Measurements from ENCODE around the gene ANKRD31.
A peak's percentile ranks its signal among the peaks of the same experiment; 100 is the strongest.

ANKRD31 gene, protein sequence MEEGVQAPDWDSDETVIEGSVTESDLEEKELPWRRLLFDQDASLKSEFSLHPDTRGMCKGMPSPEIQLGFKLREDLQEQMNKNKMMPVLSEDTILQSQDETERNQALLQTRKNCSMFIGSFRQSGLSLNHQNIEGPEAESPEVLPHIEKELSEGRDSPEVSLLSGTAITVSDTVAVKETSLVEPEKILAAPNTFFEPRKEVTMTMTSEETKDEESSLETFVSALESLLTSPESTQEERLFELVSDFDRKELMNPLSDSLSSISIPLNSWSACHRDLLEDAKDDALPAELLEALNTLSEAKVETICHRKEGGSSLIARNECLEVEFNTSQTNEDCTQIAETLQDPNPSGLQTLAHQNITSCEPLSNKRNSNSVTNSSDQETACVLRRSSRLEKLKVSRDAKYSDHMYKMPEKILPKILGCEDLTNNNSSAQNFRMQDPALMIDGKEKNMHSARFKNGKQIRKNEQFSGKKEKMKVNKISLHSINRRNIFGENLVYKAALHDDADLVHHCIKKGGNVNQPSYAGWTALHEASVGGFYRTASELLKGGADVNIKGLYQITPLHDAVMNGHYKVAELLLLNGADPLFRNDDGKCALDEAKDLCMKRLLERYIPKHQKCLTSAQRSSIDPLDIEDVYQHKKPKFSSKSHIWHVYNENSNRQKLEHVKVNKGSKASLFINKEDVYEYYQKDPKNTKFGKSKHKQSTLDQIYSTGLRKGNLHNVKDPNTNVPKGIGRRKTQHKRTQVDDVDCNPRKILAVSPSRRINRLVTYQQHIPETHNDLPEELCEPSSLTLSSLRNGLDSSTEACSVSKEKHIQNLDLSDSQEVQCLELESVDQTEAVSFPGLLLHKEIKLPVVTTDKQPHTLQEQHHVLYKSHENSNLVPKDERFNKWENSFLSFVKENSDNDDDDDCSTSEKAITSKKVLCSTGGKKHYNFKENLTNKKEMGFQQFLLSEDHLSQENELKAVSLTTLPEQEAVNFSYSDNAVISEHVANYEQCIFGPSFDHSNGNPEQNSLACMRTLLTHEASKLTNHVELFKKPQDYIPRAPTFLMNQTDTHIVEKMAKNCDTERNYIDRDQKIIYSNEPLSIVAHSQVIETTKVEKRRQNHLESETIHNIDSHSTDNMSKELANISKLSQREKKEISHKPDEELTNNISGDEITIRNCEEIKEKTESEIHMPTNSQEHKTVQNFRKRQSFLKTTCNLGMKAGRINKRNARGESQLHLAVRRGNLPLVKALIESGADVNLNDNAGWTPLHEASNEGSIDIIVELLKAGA (N-terminal part only)

DNA sequence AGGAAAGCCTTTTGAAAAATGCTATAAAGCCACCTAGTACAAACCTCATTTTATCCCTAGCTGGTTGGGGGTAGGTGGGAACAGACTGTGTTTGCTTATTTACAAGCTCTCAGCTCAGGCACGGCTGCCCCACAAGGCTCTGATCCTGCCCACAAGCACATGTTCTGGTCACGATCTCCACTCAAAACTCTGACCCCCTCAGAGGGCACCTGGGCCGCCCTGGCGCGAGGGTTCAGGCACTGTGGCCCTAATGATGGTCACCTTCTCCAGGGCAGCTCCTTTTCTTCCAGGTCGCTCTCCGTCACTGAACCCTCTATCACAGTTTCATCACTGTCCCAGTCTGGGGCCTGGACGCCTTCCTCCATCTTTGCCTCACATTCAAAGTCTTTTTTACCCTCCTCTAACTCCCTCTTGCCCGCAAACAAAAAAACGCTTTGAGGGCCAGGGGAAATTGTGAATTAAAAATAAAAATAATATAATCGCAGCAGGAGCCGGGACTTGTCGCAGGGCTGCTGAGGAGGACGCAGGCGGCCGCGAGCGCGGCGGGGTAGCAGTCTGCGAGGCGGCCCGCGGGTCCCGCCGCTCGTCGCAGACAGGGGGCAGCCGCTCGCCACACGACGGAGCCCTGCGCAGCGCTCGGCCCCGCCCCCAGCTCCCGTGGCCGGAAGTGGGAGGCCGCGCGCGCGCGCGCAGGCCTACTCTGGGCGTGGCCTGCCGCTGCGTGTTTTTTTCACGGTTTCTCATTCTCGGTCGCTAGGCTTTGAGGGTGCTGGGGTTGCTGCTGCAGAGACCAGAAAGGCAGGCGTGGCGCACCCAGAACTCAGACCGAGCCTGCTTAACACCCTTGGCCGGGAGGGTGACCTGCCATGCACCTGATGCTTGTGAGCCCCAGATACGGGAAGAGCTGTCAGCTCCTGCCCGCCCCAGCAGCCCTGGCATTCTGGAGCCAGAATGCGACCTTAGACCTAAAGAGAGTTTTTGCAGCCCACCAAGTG, at the start of gene ANKRD31:
TSS of gene ANKRD31 (minus strand) at position 557 of the 995 bp plus-strand sequence. CDS start at position 365, 192 bp downstream.
- Histone ChIP-seq H3K4me3 (ENCODE audit: low read depth, low read length) (peak within 1 kb of the TSS; percentile 94), H3K9me3 (ENCODE audit: severe bottlenecking) (no peaks in the 10 kb centered on the region), H3K27ac (peak within 1 kb of the TSS; percentile 72), H3K27me3 (ENCODE audit: insufficient read depth, low read depth, severe bottlenecking) (no peaks in the 10 kb centered on the region), H3K36me3 (no peaks in the 10 kb centered on the region)
- peak; percentile 81 for DNase-seq
- TF ChIP-seq, protein P1, sequence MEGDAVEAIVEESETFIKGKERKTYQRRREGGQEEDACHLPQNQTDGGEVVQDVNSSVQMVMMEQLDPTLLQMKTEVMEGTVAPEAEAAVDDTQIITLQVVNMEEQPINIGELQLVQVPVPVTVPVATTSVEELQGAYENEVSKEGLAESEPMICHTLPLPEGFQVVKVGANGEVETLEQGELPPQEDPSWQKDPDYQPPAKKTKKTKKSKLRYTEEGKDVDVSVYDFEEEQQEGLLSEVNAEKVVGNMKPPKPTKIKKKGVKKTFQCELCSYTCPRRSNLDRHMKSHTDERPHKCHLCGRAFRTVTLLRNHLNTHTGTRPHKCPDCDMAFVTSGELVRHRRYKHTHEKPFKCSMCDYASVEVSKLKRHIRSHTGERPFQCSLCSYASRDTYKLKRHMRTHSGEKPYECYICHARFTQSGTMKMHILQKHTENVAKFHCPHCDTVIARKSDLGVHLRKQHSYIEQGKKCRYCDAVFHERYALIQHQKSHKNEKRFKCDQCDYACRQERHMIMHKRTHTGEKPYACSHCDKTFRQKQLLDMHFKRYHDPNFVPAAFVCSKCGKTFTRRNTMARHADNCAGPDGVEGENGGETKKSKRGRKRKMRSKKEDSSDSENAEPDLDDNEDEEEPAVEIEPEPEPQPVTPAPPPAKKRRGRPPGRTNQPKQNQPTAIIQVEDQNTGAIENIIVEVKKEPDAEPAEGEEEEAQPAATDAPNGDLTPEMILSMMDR (IDR thresholded peaks at IDR 0.05; ENCODE audit: low read depth, low read length), result peak; percentile 75

DNA sequence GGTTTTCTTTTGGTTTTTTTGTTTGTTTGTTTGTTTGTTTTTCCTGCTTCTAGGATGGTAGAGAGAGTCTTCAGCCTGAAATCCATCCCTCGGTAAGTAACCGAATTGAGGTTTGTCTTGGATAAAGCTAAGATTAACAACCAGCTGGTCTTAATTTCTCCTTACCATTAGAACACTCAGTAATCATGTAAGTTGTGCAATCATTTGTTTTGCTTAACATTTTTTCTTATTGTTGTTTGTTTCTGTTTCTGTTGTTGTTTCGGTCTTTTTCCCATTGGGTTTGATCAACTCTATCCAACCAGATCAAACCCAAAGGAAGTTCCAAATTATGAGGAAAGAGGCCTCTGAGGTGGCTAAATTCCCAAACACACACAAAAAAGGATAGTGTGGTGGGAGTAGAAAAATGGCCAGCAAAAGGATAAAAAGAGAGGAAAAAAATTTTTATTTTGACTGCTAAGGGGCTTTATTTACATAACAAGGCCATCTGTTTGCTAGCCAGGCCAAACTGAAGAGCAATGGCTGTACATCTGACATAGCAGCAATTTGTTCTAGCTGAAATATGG, 49.6 kb upstream of the ANKRD31 start:
- TF ChIP-seq, protein P1 (IDR thresholded peaks at IDR 0.05; ENCODE audit: low read depth, low read length), result no peak
- DNase-seq, result no peak

DNA sequence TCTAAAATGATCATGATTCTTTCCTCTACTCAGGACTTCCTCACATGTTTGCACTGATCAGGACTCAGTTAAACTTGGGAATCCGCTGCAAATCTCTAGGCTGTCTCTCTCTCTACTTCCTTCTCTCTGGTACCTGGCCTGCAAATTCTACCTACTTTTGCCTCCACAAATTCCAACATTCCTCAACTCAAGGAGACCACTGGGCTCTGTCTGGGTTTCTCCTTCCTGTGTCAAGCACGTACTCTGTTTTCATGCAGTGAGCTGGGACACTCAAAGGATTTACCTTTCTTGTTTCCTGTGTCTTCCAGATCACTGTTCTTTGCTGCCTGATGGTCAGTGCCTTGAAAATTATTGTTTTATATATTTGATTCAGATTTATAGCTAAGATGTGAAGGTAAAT, 45.9 kb upstream of the ANKRD31 start:
- H3K9me3 ChIP-seq (ENCODE audit: severe bottlenecking), result no peaks in the 10 kb centered on the region
- no peaks in the 10 kb centered on the region for H3K27me3 ChIP-seq (ENCODE audit: insufficient read depth, low read depth, severe bottlenecking)
- no peak for DNase-seq
- no peak overlapping the region for H3K4me3 ChIP-seq (ENCODE audit: low read depth, low read length)
- H3K36me3 ChIP-seq, result no peaks in the 10 kb centered on the region
- TF ChIP-seq, protein P1 (IDR thresholded peaks at IDR 0.05; ENCODE audit: low read depth, low read length), result no peak
- H3K27ac ChIP-seq, result no peak overlapping the region

More for the DNA sequence above, 49.6 kb upstream of the ANKRD31 start:
- H3K27ac ChIP-seq, result no peak overlapping the region
- no peaks in the 10 kb centered on the region for H3K36me3 ChIP-seq
- H3K9me3 ChIP-seq (ENCODE audit: severe bottlenecking), result no peaks in the 10 kb centered on the region
- H3K4me3 ChIP-seq (ENCODE audit: low read depth, low read length), result no peak overlapping the region
- H3K27me3 ChIP-seq (ENCODE audit: insufficient read depth, low read depth, severe bottlenecking), result no peaks in the 10 kb centered on the region

DNA sequence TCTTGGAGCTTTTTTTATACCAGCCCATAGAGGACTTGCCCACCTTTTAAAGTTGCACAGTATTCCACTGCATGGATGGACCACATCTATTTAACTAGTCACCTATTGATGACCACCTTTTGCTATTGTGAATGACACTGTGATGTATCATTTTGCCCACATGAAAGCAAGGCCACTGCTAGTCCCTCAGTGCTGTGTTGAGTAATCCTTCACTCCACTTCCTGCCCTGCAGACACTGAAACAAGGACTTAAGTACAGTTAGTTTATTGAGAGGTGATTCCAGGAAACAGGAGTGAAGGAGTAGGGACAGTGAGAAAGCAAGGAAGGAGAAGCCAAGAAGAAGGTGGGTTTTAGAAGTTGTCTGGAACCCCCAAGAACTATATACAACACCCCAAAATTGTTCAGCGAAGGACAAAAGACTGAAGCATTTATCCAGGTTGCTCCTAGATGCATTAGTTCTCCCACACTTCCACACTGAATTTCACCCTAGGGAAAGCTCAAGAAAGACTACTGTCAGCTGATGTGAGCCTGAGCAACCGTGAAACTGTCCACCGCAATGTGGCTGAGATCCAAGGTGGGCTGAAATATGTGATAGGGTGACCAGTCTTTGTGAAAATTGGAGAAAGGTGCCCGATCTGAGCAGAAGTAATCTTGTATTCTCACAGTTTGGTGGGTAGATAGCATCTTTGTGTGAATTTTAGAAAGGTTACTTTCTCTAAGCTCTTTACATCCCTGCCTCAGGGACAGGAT, 45.2 kb upstream of the ANKRD31 start:
- H3K27ac ChIP-seq, result no peak overlapping the region
- no peaks in the 10 kb centered on the region for H3K9me3 ChIP-seq (ENCODE audit: severe bottlenecking)
- no peak overlapping the region for H3K4me3 ChIP-seq (ENCODE audit: low read depth, low read length)
- TF ChIP-seq, protein P1 (IDR thresholded peaks at IDR 0.05; ENCODE audit: low read depth, low read length), result no peak
- H3K36me3 ChIP-seq, result no peaks in the 10 kb centered on the region
- DNase-seq, result no peak
- H3K27me3 ChIP-seq (ENCODE audit: insufficient read depth, low read depth, severe bottlenecking), result no peaks in the 10 kb centered on the region
